NCI-H69 (cell line): ENCODE data around the gene MAP2K5.
A peak's percentile ranks its signal among the peaks of the same experiment; 100 is the strongest.
"Not testable (repeated sequence)": the region's sequence is repeated elsewhere in the genome, so short reads cannot be mapped to it uniquely, and the experiment has no call there.

Experiments
- DNase-seq: peaks from one replicate; lab custom pipeline; 2025; lab: John Stamatoyannopoulos, UW

MAP2K5 gene

GRCh38 chr15:67601073-67601472 lies 58.6 kb downstream of the MAP2K5 start:
- no peak for DNase-seq

- no peak for DNase-seq
Observed at GRCh38 chr15:67603063-67603462, 60.6 kb downstream of the MAP2K5 start.

- no peak for DNase-seq
Observed at GRCh38 chr15:67605871-67606270, 63.4 kb downstream of the MAP2K5 start.

GRCh38 chr15:67606742-67607141 lies 64.2 kb downstream of the MAP2K5 start:
- DNase-seq: no peak

- DNase-seq: no peak
Observed at GRCh38 chr15:67607329-67607728, 64.8 kb downstream of the MAP2K5 start.

GRCh38 chr15:67607959-67608637 lies 65.6 kb downstream of the MAP2K5 start:
- no peak for DNase-seq

- no peak for DNase-seq
Observed at GRCh38 chr15:67608638-67608959, 66.1 kb downstream of the MAP2K5 start.

- DNase-seq: no peak
Observed at GRCh38 chr15:67611370-67612369, 69.2 kb downstream of the MAP2K5 start.

- no peak for DNase-seq
Observed at GRCh38 chr15:67613211-67613610, 70.7 kb downstream of the MAP2K5 start.

GRCh38 chr15:67613708-67614107 lies 71.2 kb downstream of the MAP2K5 start:
- DNase-seq: no peak

- peak; percentile 74 for DNase-seq
Observed at GRCh38 chr15:67615131-67615534, 72.6 kb downstream of the MAP2K5 start.

- no peak for DNase-seq
Observed at GRCh38 chr15:67618297-67618696, 75.8 kb downstream of the MAP2K5 start.

GRCh38 chr15:67622110-67622509 lies 79.6 kb downstream of the MAP2K5 start:
- no peak for DNase-seq

GRCh38 chr15:67632261-67632660 lies 89.8 kb downstream of the MAP2K5 start:
- DNase-seq: no peak

- not testable (repeated sequence) for DNase-seq
Observed at GRCh38 chr15:67635950-67636349, 93.4 kb downstream of the MAP2K5 start.

GRCh38 chr15:67639591-67639990 lies 97.1 kb downstream of the MAP2K5 start:
- no peak for DNase-seq

GRCh38 chr15:67641453-67641852 lies 99.0 kb downstream of the MAP2K5 start:
- DNase-seq: peak; percentile 74

- no peak for DNase-seq
Observed at GRCh38 chr15:67646847-67647246, 104.3 kb downstream of the MAP2K5 start.

- DNase-seq: peak; percentile 2
Observed at GRCh38 chr15:67652586-67652985, 110.1 kb downstream of the MAP2K5 start.

- no peak for DNase-seq
Observed at GRCh38 chr15:67660446-67660845, 117.9 kb downstream of the MAP2K5 start.

GRCh38 chr15:67660874-67661606 lies 118.5 kb downstream of the MAP2K5 start:
- no peak for DNase-seq

GRCh38 chr15:67670647-67671305 lies 128.3 kb downstream of the MAP2K5 start:
- no peak for DNase-seq
